ENCODE measurements around the gene HIGD1A. TPM values are rescaled to one million over a fixed set of nuclear protein-coding genes. Genes with fewer than 3 reads are reported as not detected.

Gene HIGD1A
- total and polyA plus RNA-seq, 2 of the 4 experiments (the other 2 are of a cell fraction): 86.6 to 137 TPM

GRCh38 chr3:42780892-42781700 is 23.2 kb downstream of the HIGD1A start:
- in situ Hi-C loops (cut with MboI; ENCODE audit: low sequenced_read_pairs) (loop anchor here (5.0 to 10.0 kb wide), 2 partner anchors 56 to 94 kb away; partner anchors contain the start of gene CYP8B1), dilution Hi-C loops (cut with HindIII; ENCODE audit: low sequenced_read_pairs, unreplicated experiment) (no loop called here), intact Hi-C loops (cut with micrococcal nuclease) (loop anchor here (1.0 to 2.0 kb wide), 3 partner anchors 50 to 100 kb away; no protein-coding TSS in a partner anchor)
- Histone ChIP-seq H3K23ac (ENCODE audit: low read depth, low read length) (no peak overlapping the region), H2BK120ac (ENCODE audit: low read depth, low read length) (no peak overlapping the region), H4K20me1 (ENCODE audit: insufficient read depth, low read length) (peaks cover 22% of the 10 kb centered on the region), H3K18ac (ENCODE audit: low read depth, low read length) (peak overlapping the region; percentile 51; the same call in 1 of the 2 replicates), H3K9me1 (ENCODE audit: insufficient read depth, low read length) (0 out of 2 replicates have a peak, but pooled peaks cover 5% of the 10 kb centered on the region), H3K9ac (ENCODE audit: low read depth, low read length) (no peak overlapping the region), H2AFZ (replicated peaks; ENCODE audit: low read length, poor library complexity) (no peak overlapping the region), H2BK5ac (ENCODE audit: low read depth, low read length, poor library complexity, severe bottlenecking) (no peak overlapping the region), H3K14ac (replicated peaks; ENCODE audit: low read depth, low read length) (no peak overlapping the region), H3K79me1 (ENCODE audit: low read depth in 1 of 2, low read length in 2 of 2) (peaks cover 0 to 12% of the 10 kb centered on the region in 2 experiments; a peak in 2 of 4 replicates), H2BK20ac (ENCODE audit: low read depth, low read length) (peak overlapping the region; percentile 63; the same call in 1 of the 2 replicates), H3K4me3 (ENCODE audit: insufficient read depth, low read depth, low read length) (no peak overlapping the region), H3K9me3 (ENCODE audit: control insufficient read depth, insufficient read depth, low read length) (no peaks in the 10 kb centered on the region), H3K4me2 (ENCODE audit: low read depth, low read length) (no peak overlapping the region), H3K4me1 (ENCODE audit: control insufficient read depth, insufficient read depth, low read length) (peaks cover 15% of the 10 kb centered on the region), H2AK5ac (ENCODE audit: low read depth, low read length) (peak overlapping the region; percentile 74; the same call in 1 of the 2 replicates), H4K5ac (ENCODE audit: low read depth, low read length) (no peak overlapping the region), H3K36me3 (ENCODE audit: control insufficient read depth, insufficient read depth, low read length) (no peaks in the 10 kb centered on the region; the same call in 1 of the 2 replicates), H2AK9ac (replicated peaks; ENCODE audit: low read depth, low read length, poor library complexity) (no peak overlapping the region), H3K4ac (ENCODE audit: low read depth, low read length) (no peak overlapping the region), H3K27ac (ENCODE audit: insufficient read depth, low read length) (no peak overlapping the region), H3K56ac (ENCODE audit: extremely low read depth, insufficient read depth, low read length) (no peak overlapping the region), H3K27me3 (ENCODE audit: control insufficient read depth, insufficient read depth, low read length) (no peaks in the 10 kb centered on the region), H4K8ac (ENCODE audit: low read depth in 2 of 2, low read length in 2 of 2) (0 out of 4 replicates have a peak overlapping the region, but pooled peaks of 1 of the 2 experiments have one; percentile 66), H2BK15ac (ENCODE audit: low read depth, low read length) (0 out of 3 replicates have a peak overlapping the region, but pooled peaks have one; percentile 40), H4K91ac (ENCODE audit: insufficient read depth, low read depth, low read length) (no peak overlapping the region)
- ChIA-PET CTCF (interaction anchor here (1.3 kb wide), 1 partner anchor 106 kb away, joined by 3 read pairs; no protein-coding TSS in a partner anchor), POLR2A (ENCODE audit: unreplicated experiment) (no interaction called here)
- peak; percentile 80 for DNase-seq
- ATAC-seq (ENCODE audit: low read depth): peak; percentile 60
- TF ChIP-seq SMC3 (IDR thresholded peaks at IDR 0.05; ENCODE audit: low read depth, low read length) (peak; percentile 58), CEBPB (IDR thresholded peaks at IDR 0.05; ENCODE audit: low read depth, low read length) (no peak), BHLHE40 (IDR thresholded peaks at IDR 0.05; ENCODE audit: low read depth, low read length) (no peak), MXI1 (IDR thresholded peaks at IDR 0.05; ENCODE audit: borderline replicate concordance, low read depth, low read length) (no peak), ELK1 (IDR thresholded peaks at IDR 0.05; ENCODE audit: borderline replicate concordance, low read depth, low read length) (no peak), MAZ (IDR thresholded peaks at IDR 0.05; ENCODE audit: borderline replicate concordance, low read depth, low read length) (no peak), RFX5 (IDR thresholded peaks at IDR 0.05; ENCODE audit: low read depth, low read length) (no peak), CHD1 (IDR thresholded peaks at IDR 0.05; ENCODE audit: low read depth, low read length) (no peak), CTCF (conservative IDR thresholded peaks at IDR 0.05; ENCODE audit: low read depth, low read length) (peak; percentile 72), RAD21 (IDR thresholded peaks at IDR 0.05; ENCODE audit: low read length) (peak; percentile 60)
- TF ChIP-seq, protein P1, sequence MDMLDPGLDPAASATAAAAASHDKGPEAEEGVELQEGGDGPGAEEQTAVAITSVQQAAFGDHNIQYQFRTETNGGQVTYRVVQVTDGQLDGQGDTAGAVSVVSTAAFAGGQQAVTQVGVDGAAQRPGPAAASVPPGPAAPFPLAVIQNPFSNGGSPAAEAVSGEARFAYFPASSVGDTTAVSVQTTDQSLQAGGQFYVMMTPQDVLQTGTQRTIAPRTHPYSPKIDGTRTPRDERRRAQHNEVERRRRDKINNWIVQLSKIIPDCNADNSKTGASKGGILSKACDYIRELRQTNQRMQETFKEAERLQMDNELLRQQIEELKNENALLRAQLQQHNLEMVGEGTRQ (IDR thresholded peaks at IDR 0.05; ENCODE audit: low read depth, low read length): no peak
- WGBS, 2 experiments (ENCODE audit: extremely low coverage in 2 of 2, insufficient read length in 1 of 2): 0% methylated on average over 2 of the region's 11 CpGs; no CpG with 5 or more reads in 1 of the 2 experiments
- no TSS peak for BruUV-seq (replicated peaks)

Data from IMR-90 (cell line).